ENCODE results near the gene MBTD1. TPM values are rescaled to one million over a fixed set of nuclear protein-coding genes. Genes with fewer than 3 reads are reported as not detected.

MBTD1 gene
- total and polyA plus RNA-seq, 2 of the 8 experiments (the other 6 are each of a cell fraction or from before 2014, with no cell fraction given), result 20.3 to 51.4 TPM

- Histone ChIP-seq H4K20me1 (replicated peaks in 1 of 2; ENCODE audit: control insufficient read depth in 1 of 2, insufficient read depth in 2 of 2, low read length in 2 of 2) (no peaks in the 10 kb centered on the region), H3K27ac (ENCODE audit: low read depth, low read length) (no peak overlapping the region), H3K4me3 (ENCODE audit: extremely low read depth in 1 of 4, insufficient read depth in 2 of 4, low read depth in 3 of 4, low read length in 4 of 4) (no peak overlapping the region), H3K27me3 (replicated peaks in 1 of 4; ENCODE audit: control insufficient read depth in 3 of 4, extremely low read depth in 1 of 4, insufficient read depth in 3 of 4, low read length in 3 of 4) (no peaks in the 10 kb centered on the region), H3K4ac (replicated peaks; ENCODE audit: insufficient read length, low read depth, low read length) (no peak overlapping the region), H4K8ac (ENCODE audit: extremely low read depth, insufficient read depth, low read length) (no peak overlapping the region), H3K9me3 (ENCODE audit: insufficient read depth in 2 of 2, low read depth in 1 of 2, low read length in 1 of 2) (no peaks in the 10 kb centered on the region), H3K23me2 (ENCODE audit: low read depth, low read length) (no peaks in the 10 kb centered on the region), H3K4me2 (ENCODE audit: insufficient read depth in 1 of 2, low read depth in 2 of 2, low read length in 2 of 2) (no peak overlapping the region), H2BK15ac (ENCODE audit: low read length) (no peak overlapping the region), H3K14ac (ENCODE audit: insufficient read length) (no peak overlapping the region), H3K56ac (replicated peaks; ENCODE audit: insufficient read length, low read depth, low read length) (no peak overlapping the region), H4K5ac (ENCODE audit: insufficient read length, low read depth, low read length) (no peak overlapping the region), H3K79me2 (ENCODE audit: control insufficient read depth in 1 of 2, insufficient read depth in 2 of 2, low read length in 2 of 2) (no peaks in the 10 kb centered on the region), H2AFZ (ENCODE audit: low read length) (no peak overlapping the region), H3K79me1 (ENCODE audit: low read depth, low read length) (no peaks in the 10 kb centered on the region), H3K36me3 (ENCODE audit: control insufficient read depth in 2 of 4, insufficient read depth in 4 of 4, low read length in 3 of 4) (peaks cover 21 to 72% (median 50%) of the 10 kb centered on the region in 4 experiments), H3K4me1 (replicated peaks in 1 of 4; ENCODE audit: control insufficient read depth in 3 of 4, insufficient read depth in 4 of 4, low read length in 3 of 4) (no peaks in the 10 kb centered on the region), H3K23ac (ENCODE audit: insufficient read length) (no peak overlapping the region), H2BK120ac (replicated peaks; ENCODE audit: low read depth, low read length) (no peak overlapping the region), H4K91ac (replicated peaks; ENCODE audit: insufficient read length, low read length) (no peak overlapping the region), H2BK12ac (ENCODE audit: low read depth, low read length) (no peak overlapping the region), H2BK20ac (ENCODE audit: low read length) (no peak overlapping the region), H2AK5ac (ENCODE audit: low read depth, low read length) (no peak overlapping the region), H3K18ac (ENCODE audit: extremely low read depth, low read length) (no peak overlapping the region), H2BK5ac (ENCODE audit: low read depth, low read length) (no peak overlapping the region), H3K9ac (replicated peaks in 1 of 4; ENCODE audit: extremely low read depth in 1 of 4, low read depth in 3 of 4, low read length in 3 of 4) (no peak overlapping the region)
- CTCF ChIA-PET (ENCODE audit: partially characterized antibody), result no interaction called here
- no peak for TF ChIP-seq TBP (IDR thresholded peaks at IDR 0.05; ENCODE audit: low read depth, low read length)
- TF ChIP-seq CEBPB (IDR thresholded peaks at IDR 0.05; ENCODE audit: low read depth, low read length), result no peak
- TF ChIP-seq SP2 (IDR thresholded peaks at IDR 0.05; ENCODE audit: low read length), result no peak
- no peak for TF ChIP-seq SUZ12 (IDR thresholded peaks at IDR 0.05; ENCODE audit: low read length)
- no peak for TF ChIP-seq NRF1 (IDR thresholded peaks at IDR 0.05; ENCODE audit: low read depth, low read length)
- no peak for FAIRE-seq
- POLR2A ChIA-PET (ENCODE audit: partially characterized antibody), result no interaction called here
- WGBS, 2 experiments (ENCODE audit: extremely low coverage in 1 of 2, insufficient coverage in 1 of 2, insufficient read length in 1 of 2, insufficient replicate concordance in 2 of 2, low coverage in 1 of 2, low lambda C conversion rate in 2 of 2, missing lambda C conversion rate in 1 of 2), result 88% methylated on average over 4 of the region's 6 CpGs; no CpG with 5 or more reads in 1 of the 2 experiments
- DNase-seq (ENCODE audit: low read depth in 1 of 2, low spot score in 2 of 2), result no peak
Measured at GRCh38 chr17:51200295-51200694, 59.6 kb downstream of the MBTD1 start.
